HG03097 (cell line): Measurements from ENCODE around the gene RIN1.

Source experiments
- ATAC-seq: cut with Tn5 transposase; IDR thresholded peaks from one replicate; pipeline ENCODE4 v1.9.1; 2021; ENCODE audit not compliant: unreplicated experiment, low FRiP score

RIN1 gene

GRCh38 chr11:66302656-66303055 lies 33.6 kb downstream of the RIN1 start:
- no peak for ATAC-seq

- ATAC-seq, result no peak
Measured at GRCh38 chr11:66299186-66299585, 37.0 kb downstream of the RIN1 start.

GRCh38 chr11:66297610-66298009 lies 38.6 kb downstream of the RIN1 start:
- ATAC-seq, result no peak

- no peak for ATAC-seq
Measured at GRCh38 chr11:66294626-66295620, 41.3 kb downstream of the RIN1 start.

GRCh38 chr11:66293777-66294625 lies 42.2 kb downstream of the RIN1 start:
- no peak for ATAC-seq

GRCh38 chr11:66293352-66293751 lies 42.9 kb downstream of the RIN1 start:
- no peak for ATAC-seq

- no peak for ATAC-seq
Measured at GRCh38 chr11:66292543-66293332, 43.5 kb downstream of the RIN1 start.

GRCh38 chr11:66291706-66292542 lies 44.3 kb downstream of the RIN1 start, which contains the start of gene TMEM151A:
Gene TMEM151A, plus strand, starts transcription at chr11:66291894. Its CDS starts 120 bp downstream, at chr11:66292014.
- ATAC-seq, result no peak

- ATAC-seq, result no peak
Measured at GRCh38 chr11:66291303-66291705, 44.9 kb downstream of the RIN1 start.

GRCh38 chr11:66290330-66290621 lies 46.0 kb downstream of the RIN1 start:
- ATAC-seq, result no peak

GRCh38 chr11:66289548-66290329 lies 46.5 kb downstream of the RIN1 start:
- peak; percentile 31 for ATAC-seq

GRCh38 chr11:66288671-66289547 lies 47.3 kb downstream of the RIN1 start, which contains the start of gene YIF1A:
Gene YIF1A, minus strand, starts transcription at chr11:66289143. Its CDS starts 158 bp downstream, at chr11:66288985.
- ATAC-seq, result peak; percentile 85

- ATAC-seq, result no peak
Measured at GRCh38 chr11:66287889-66288670, 48.2 kb downstream of the RIN1 start.

GRCh38 chr11:66287211-66287888 lies 48.9 kb downstream of the RIN1 start:
- no peak for ATAC-seq

- ATAC-seq, result no peak
Measured at GRCh38 chr11:66286699-66287098, 49.5 kb downstream of the RIN1 start.

- no peak for ATAC-seq
Measured at GRCh38 chr11:66285250-66285947, 50.8 kb downstream of the RIN1 start.
